ENCODE data around the gene LYZL6. TPM values are rescaled to one million over a fixed set of nuclear protein-coding genes. Genes with fewer than 3 reads are reported as not detected.

LYZL6 gene
- total and polyA plus RNA-seq, 4 donors = not detected

- no peak for DNase-seq
- Histone ChIP-seq H3K9me3 (ENCODE audit: control insufficient read depth in 4 of 4, insufficient read depth in 3 of 4, low read length in 3 of 4) (no peaks in the 10 kb centered on the region), H3K4me1 (ENCODE audit: control insufficient read depth in 5 of 5, insufficient read depth in 5 of 5, low read length in 5 of 5) (no peaks in the 10 kb centered on the region), H3K27ac (ENCODE audit: low read depth in 1 of 2, low read length in 1 of 2) (no peak overlapping the region), H3K9ac (ENCODE audit: insufficient read depth in 1 of 2, low read length in 2 of 2) (no peak overlapping the region), H3K36me3 (ENCODE audit: control insufficient read depth in 4 of 4, insufficient read depth in 4 of 4, low read length in 4 of 4) (no peaks in the 10 kb centered on the region), H3K4me3 (no peak overlapping the region), H3K27me3 (ENCODE audit: control insufficient read depth in 3 of 3, insufficient read depth in 3 of 3, low read length in 2 of 3) (no peaks in the 10 kb centered on the region)
- TF ChIP-seq CTCF (IDR thresholded peaks at IDR 0.05; ENCODE audit: control extremely low read depth, extremely low read depth) = no peak
- WGBS, 2 donors = 97 to 98% methylated on average over 29 of the region's 29 CpGs
- no peak for ATAC-seq (ENCODE audit: insufficient read depth, low FRiP score)
Observed at GRCh38 chr17:35917519-35918213, 25.8 kb downstream of the LYZL6 start.

GRCh38 chr17:35915153-35915964 is 28.2 kb downstream of the LYZL6 start:
- Histone ChIP-seq H3K27me3 (ENCODE audit: control insufficient read depth in 3 of 3, insufficient read depth in 3 of 3, low read length in 2 of 3) (no peaks in the 10 kb centered on the region), H3K36me3 (ENCODE audit: control insufficient read depth in 4 of 4, insufficient read depth in 4 of 4, low read length in 4 of 4) (no peaks in the 10 kb centered on the region), H3K9ac (ENCODE audit: insufficient read depth in 1 of 2, low read length in 2 of 2) (no peak overlapping the region), H3K4me3 (no peak overlapping the region), H3K9me3 (ENCODE audit: control insufficient read depth in 4 of 4, insufficient read depth in 3 of 4, low read length in 3 of 4) (no peaks in the 10 kb centered on the region), H3K4me1 (ENCODE audit: control insufficient read depth in 5 of 5, insufficient read depth in 5 of 5, low read length in 5 of 5) (no peaks in the 10 kb centered on the region), H3K27ac (ENCODE audit: low read depth in 1 of 2, low read length in 1 of 2) (no peak overlapping the region)
- no peak for ATAC-seq (ENCODE audit: insufficient read depth, low FRiP score)
- 82 to 92% methylated on average over 3 of the region's 3 CpGs for WGBS, 2 donors
- TF ChIP-seq CTCF (IDR thresholded peaks at IDR 0.05; ENCODE audit: control extremely low read depth, extremely low read depth) = no peak
- DNase-seq = no peak

GRCh38 chr17:35914354-35914753 is 29.2 kb downstream of the LYZL6 start:
- no peak for ATAC-seq (ENCODE audit: insufficient read depth, low FRiP score)
- Histone ChIP-seq H3K27me3 (ENCODE audit: control insufficient read depth in 3 of 3, insufficient read depth in 3 of 3, low read length in 2 of 3) (no peaks in the 10 kb centered on the region), H3K9ac (ENCODE audit: insufficient read depth in 1 of 2, low read length in 2 of 2) (no peak overlapping the region), H3K36me3 (ENCODE audit: control insufficient read depth in 4 of 4, insufficient read depth in 4 of 4, low read length in 4 of 4) (no peaks in the 10 kb centered on the region), H3K9me3 (ENCODE audit: control insufficient read depth in 4 of 4, insufficient read depth in 3 of 4, low read length in 3 of 4) (peaks cover 0 to 2% (median 0%) of the 10 kb centered on the region in 4 donors), H3K4me3 (no peak overlapping the region), H3K27ac (ENCODE audit: low read depth in 1 of 2, low read length in 1 of 2) (no peak overlapping the region), H3K4me1 (ENCODE audit: control insufficient read depth in 5 of 5, insufficient read depth in 5 of 5, low read length in 5 of 5) (no peaks in the 10 kb centered on the region)
- TF ChIP-seq CTCF (IDR thresholded peaks at IDR 0.05; ENCODE audit: control extremely low read depth, extremely low read depth) = no peak
- DNase-seq = no peak
- 93 to 100% methylated on average over 1 of the region's 1 CpG for WGBS, 2 donors

Data from lung (tissue), 12 donors.